ENCODE measurements around the gene MVB12B.

GRCh38 chr9:126490214-126490631 is 163.6 kb downstream of the MVB12B start:
- TF ChIP-seq CTCF (IDR thresholded peaks at IDR 0.05) (no peak), POLR2A (IDR thresholded peaks at IDR 0.05) (no peak), EP300 (IDR thresholded peaks at IDR 0.05) (no peak)
